ENCODE results near the gene POLR3F. TPM values are rescaled to one million over a fixed set of nuclear protein-coding genes. Genes with fewer than 3 reads are reported as not detected.

The POLR3F gene
- total RNA-seq, 4 donors from 2014 or later: 1.8 to 19.0 (median 6.9) TPM

DNA sequence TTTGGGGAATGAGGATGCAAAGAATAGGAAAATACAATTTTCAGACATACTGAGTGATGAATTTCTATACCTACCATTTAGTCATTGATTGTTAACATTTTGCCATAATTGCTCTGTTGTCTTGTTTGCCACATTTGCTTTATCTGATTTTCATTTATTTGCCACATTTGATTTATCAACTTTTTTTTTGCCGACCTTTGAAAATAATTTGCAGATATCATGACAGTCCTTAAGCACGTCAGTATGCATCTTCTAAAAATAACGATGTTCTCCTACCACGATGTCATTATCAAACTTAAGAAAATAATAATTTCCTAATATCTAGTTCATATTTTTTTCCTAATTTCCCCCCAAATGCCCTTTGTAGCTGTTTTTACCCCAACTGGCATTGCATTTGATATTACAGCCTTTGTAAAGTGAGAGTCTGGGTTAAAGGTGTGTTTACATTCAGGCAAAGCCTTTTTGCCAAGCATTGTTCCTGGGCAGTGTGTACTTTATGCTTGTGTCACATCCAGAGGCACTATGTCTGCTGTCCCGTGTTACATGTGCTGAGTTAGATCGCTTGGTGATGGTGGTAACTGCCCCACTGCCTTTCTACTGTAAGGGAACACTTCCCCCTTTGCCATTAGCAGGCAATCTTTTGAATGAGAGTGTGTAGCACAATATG, 66.9 kb downstream of the POLR3F start:
- Histone ChIP-seq H3K27me3 (no peaks in the 10 kb centered on the region), H3K27ac (no peak overlapping the region), H3K4me3 (no peak overlapping the region), H3K36me3 (no peaks in the 10 kb centered on the region), H3K4me1 (no peaks in the 10 kb centered on the region), H3K9me3 (no peaks in the 10 kb centered on the region)
- DNase-seq: no peak
- intact Hi-C loops (cut with DNase I; ENCODE audit: low total_unique reads): no loop called here
- TF ChIP-seq POLR2A (IDR thresholded peaks at IDR 0.05): no peak
- TF ChIP-seq, protein P1, sequence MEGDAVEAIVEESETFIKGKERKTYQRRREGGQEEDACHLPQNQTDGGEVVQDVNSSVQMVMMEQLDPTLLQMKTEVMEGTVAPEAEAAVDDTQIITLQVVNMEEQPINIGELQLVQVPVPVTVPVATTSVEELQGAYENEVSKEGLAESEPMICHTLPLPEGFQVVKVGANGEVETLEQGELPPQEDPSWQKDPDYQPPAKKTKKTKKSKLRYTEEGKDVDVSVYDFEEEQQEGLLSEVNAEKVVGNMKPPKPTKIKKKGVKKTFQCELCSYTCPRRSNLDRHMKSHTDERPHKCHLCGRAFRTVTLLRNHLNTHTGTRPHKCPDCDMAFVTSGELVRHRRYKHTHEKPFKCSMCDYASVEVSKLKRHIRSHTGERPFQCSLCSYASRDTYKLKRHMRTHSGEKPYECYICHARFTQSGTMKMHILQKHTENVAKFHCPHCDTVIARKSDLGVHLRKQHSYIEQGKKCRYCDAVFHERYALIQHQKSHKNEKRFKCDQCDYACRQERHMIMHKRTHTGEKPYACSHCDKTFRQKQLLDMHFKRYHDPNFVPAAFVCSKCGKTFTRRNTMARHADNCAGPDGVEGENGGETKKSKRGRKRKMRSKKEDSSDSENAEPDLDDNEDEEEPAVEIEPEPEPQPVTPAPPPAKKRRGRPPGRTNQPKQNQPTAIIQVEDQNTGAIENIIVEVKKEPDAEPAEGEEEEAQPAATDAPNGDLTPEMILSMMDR (IDR thresholded peaks at IDR 0.05): no peak

MicroRNA genes within 50 kb of the gene (microRNA counts, 767-probe panel; counts per million panel counts)
- microRNA hsa-miR-3192: 0 counts per million in 2 donors

Small RNAs within 50 kb of the gene (microRNA-seq; reads per million reads assigned to microRNA genes)
- not detected for gene MIR3192 (ENCODE audit: borderline microRNAs expressed, borderline replicate concordance)

Small RNAs within 50 kb of the gene (small RNA-seq; reads per million reads assigned to genes)
- gene MIR3192 (not detected), gene RNA5SP476 (not detected)

Other genes starting within 250 kb of the POLR3F start
- gene ZNF133, start 178.9 kb upstream of the POLR3F start, total RNA-seq: 10 to 100 TPM; 11.2 to 49.2 (median 22.4) TPM
- 1 to 10 TPM; 3.7 to 10.0 (median 4.2) TPM for gene DZANK1, start 360 bp upstream of the POLR3F start, total RNA-seq
- gene RBBP9, start 29.8 kb downstream of the POLR3F start, total RNA-seq: 100 to 1,000 TPM in 1 of 4 donors, 10 to 100 TPM in 3; 12.5 to 128 (median 40.7) TPM
- gene SEC23B, start 40.5 kb downstream of the POLR3F start, total RNA-seq: 10 to 100 TPM; 27.1 to 49.2 (median 43.4) TPM
- 100 to 1,000 TPM in 2 of 4 donors, 10 to 100 TPM in 2; 82.4 to 307 (median 183) TPM for gene SMIM26, start 100.0 kb downstream of the POLR3F start, total RNA-seq
- gene DTD1, start 120.7 kb downstream of the POLR3F start, total RNA-seq: 10 to 100 TPM; 23.4 to 38.3 (median 30.7) TPM

Data from uterus (tissue), 4 donors.